Stomach (tissue), 9 donors: Measurements from ENCODE around the gene HS3ST1. TPM values are rescaled to one million over a fixed set of nuclear protein-coding genes. Genes with fewer than 3 reads are reported as not detected.
A peak's percentile ranks its signal among the peaks of the same experiment; 100 is the strongest.

ENCODE experiments used
- DNase-seq, 2 donors: peaks; one replicate each; pipeline versions ENCODE4 v3.0.0 to v3.0.0-alpha.2; 2013 to 2019
- H3K27ac ChIP-seq, 5 donors: fragments of 200-600 bp in 4 of 5; sonication (generic) in 4 of 5; one replicate each; pipeline ENCODE4 v1.5.1; 2013 to 2019; ENCODE audit warnings: mild to moderate bottlenecking in 1 of 5, moderate library complexity in 1 of 5
- H3K27me3 ChIP-seq, 3 donors: fragments of 200-600 bp; sonication (generic); one replicate each; pipeline ENCODE4 v1.5.1; 2017 to 2019; ENCODE audit warnings: mixed run types in 1 of 3
- H3K36me3 ChIP-seq, 4 donors: fragments of 200-600 bp; sonication (generic); 1 replicate in 3 of 4; 2 replicates in 1 of 4; pipeline ENCODE4 v1.5.1; 2016 to 2019
- H3K4me1 ChIP-seq, 4 donors: fragments of 200-600 bp; sonication (generic); one replicate each; pipeline ENCODE4 v1.5.1; 2016 to 2019
- H3K4me3 ChIP-seq, 4 donors: fragments of 200-600 bp; sonication (generic) in 3 of 4; one replicate each; pipeline ENCODE4 v1.5.1; 2016 to 2019; ENCODE audit warnings: mild to moderate bottlenecking in 1 of 4
- H3K9me3 ChIP-seq, 4 donors: fragments of 200-600 bp; sonication (generic); one replicate each; pipeline ENCODE4 v1.5.1; 2016 to 2019
- CTCF ChIP-seq, 7 experiments: fragments of 450-650 bp in 4 of 7; fragments of 200-600 bp in 3 of 7; sonication (generic) in 3 of 7; IDR thresholded peaks; one replicate each; pipeline ENCODE4 v1.5.1; 2016 to 2019; ENCODE audit warnings: antibody characterized with exemption in 7 of 7, control low read depth in 2 of 7, mild to moderate bottlenecking in 1 of 7
- EP300 ChIP-seq: sonication (generic); formaldehyde crosslinking; IDR thresholded peaks from one replicate; pipeline ENCODE4 v1.6.1; 2017; ENCODE audit warnings: antibody characterized with exemption
- POLR2A ChIP-seq, 4 donors: fragments of 450-650 bp; IDR thresholded peaks; one replicate each; pipeline ENCODE4 v1.6.1; 2016; ENCODE audit warnings: antibody characterized with exemption in 4 of 4, control low read depth in 2 of 4, mild to moderate bottlenecking in 1 of 4, moderate library complexity in 1 of 4
- POLR2AphosphoS5 ChIP-seq, 3 donors: sonication (generic); formaldehyde crosslinking; IDR thresholded peaks; one replicate each; pipeline ENCODE4 v1.6.1; 2016; ENCODE audit warnings: antibody characterized with exemption in 3 of 3
- WGBS, 5 donors: extraction: QIAGEN DNeasy Blood & Tissue Kit in 3 of 5; methylation state at CpG; one replicate each; pipeline versions ENCODE4 v1.1.5 to v1.1.7; 2013 to 2018; 5-methylcytosine and 5-hydroxymethylcytosine counted together
- intact Hi-C: fragments of 100-400 bp; cut with DNase I; formaldehyde crosslinking; loops from one replicate; pipeline ENCODE4 v1.15.1; 2023; ENCODE audit warnings: low total_unique reads
- polyA plus RNA-seq, 3 donors: library from polyadenylated mRNA; stranded (reverse); fragments of 200-250 nt; gene quantifications; one replicate each; pipeline ENCODE4 v1.2.3, GENCODE V29; 2013
- total RNA-seq, 5 donors: library from RNA; depleted of rRNA; stranded (reverse); fragments of >200 nt; gene quantifications; one replicate each; pipeline versions ENCODE4 v1.1.0 to v1.2.3, GENCODE V29; 2014 to 2016
- donor health status: healthy with polysubstance abuse.
- donor health status: Bipolar disorder and iron deficiency.
- donor health status: healthy.

The HS3ST1 gene
- total and polyA plus RNA-seq, 8 donors, result 0.58 to 123 (median 4.1) TPM; not detected in 1

GRCh38 chr4:11376571-11376970 lies 52.1 kb downstream of the HS3ST1 start:
- TF ChIP-seq POLR2A (IDR thresholded peaks at IDR 0.05), result no peak
- TF ChIP-seq POLR2AphosphoS5 (IDR thresholded peaks at IDR 0.05), result no peak
- no peak overlapping the region for H3K27ac ChIP-seq
- no peak overlapping the region for H3K4me3 ChIP-seq
- H3K4me1 ChIP-seq, result no peaks in the 10 kb centered on the region
- H3K9me3 ChIP-seq, result no peaks in the 10 kb centered on the region
- no peaks in the 10 kb centered on the region for H3K36me3 ChIP-seq
- intact Hi-C loops, result no loop called here
- DNase-seq, result no peak
- H3K27me3 ChIP-seq, result no peaks in the 10 kb centered on the region
- 57 to 71% (median 68%) methylated on average over 4 of the region's 4 CpGs for WGBS, 5 donors

GRCh38 chr4:11376146-11376545 lies 52.5 kb downstream of the HS3ST1 start:
- H3K4me3 ChIP-seq, result no peak overlapping the region
- H3K27me3 ChIP-seq, result no peaks in the 10 kb centered on the region
- TF ChIP-seq CTCF (IDR thresholded peaks at IDR 0.05), result no peak
- TF ChIP-seq POLR2AphosphoS5 (IDR thresholded peaks at IDR 0.05), result no peak
- no peak for TF ChIP-seq POLR2A (IDR thresholded peaks at IDR 0.05)
- TF ChIP-seq EP300, result no peak
- no peaks in the 10 kb centered on the region for H3K9me3 ChIP-seq
- intact Hi-C loops, result no loop called here
- H3K36me3 ChIP-seq, result no peaks in the 10 kb centered on the region
- no peak overlapping the region for H3K27ac ChIP-seq
- no peak for DNase-seq
- WGBS, 5 donors, result 68 to 76% (median 72%) methylated on average over 7 of the region's 7 CpGs
- no peaks in the 10 kb centered on the region for H3K4me1 ChIP-seq

GRCh38 chr4:11368701-11369115 lies 60.0 kb downstream of the HS3ST1 start:
- Histone ChIP-seq H3K4me3 (no peak overlapping the region), H3K9me3 (peaks cover 0 to 13% (median 5%) of the 10 kb centered on the region in 4 donors), H3K4me1 (peaks cover 0 to 13% (median 0%) of the 10 kb centered on the region in 4 donors), H3K27ac (no peak overlapping the region), H3K36me3 (no peaks in the 10 kb centered on the region), H3K27me3 (peaks cover 0 to 18% (median 3%) of the 10 kb centered on the region in 3 donors)
- TF ChIP-seq CTCF (IDR thresholded peaks at IDR 0.05), result no peak
- TF ChIP-seq POLR2AphosphoS5 (IDR thresholded peaks at IDR 0.05), result no peak
- no peak for TF ChIP-seq POLR2A (IDR thresholded peaks at IDR 0.05)
- no peak for TF ChIP-seq EP300
- peak in 1 of 2 donors; percentile 24 for DNase-seq
- 23 to 31% (median 28%) methylated on average over 20 to 53 of the region's 53 CpGs for WGBS, 5 donors
- intact Hi-C loops, result no loop called here

- H3K27ac ChIP-seq, result no peak overlapping the region
Measured at GRCh38 chr4:11367371-11367770, 61.3 kb downstream of the HS3ST1 start.

More at GRCh38 chr4:11367371-11367770, 61.3 kb downstream of the HS3ST1 start:
- H3K36me3 ChIP-seq, result no peaks in the 10 kb centered on the region
- peak; percentile 59 to 82 for DNase-seq
- 41 to 49% (median 48%) methylated on average over 4 of the region's 4 CpGs for WGBS, 5 donors
- H3K27me3 ChIP-seq, result peaks cover 0 to 18% (median 3%) of the 10 kb centered on the region in 3 donors
- intact Hi-C loops, result no loop called here
- H3K9me3 ChIP-seq, result peaks cover 0 to 13% (median 5%) of the 10 kb centered on the region in 4 donors
- TF ChIP-seq EP300, result no peak
- TF ChIP-seq CTCF (IDR thresholded peaks at IDR 0.05), result no peak
- no peak for TF ChIP-seq POLR2A (IDR thresholded peaks at IDR 0.05)
- no peak for TF ChIP-seq POLR2AphosphoS5 (IDR thresholded peaks at IDR 0.05)
- peaks cover 0 to 13% (median 0%) of the 10 kb centered on the region in 4 donors for H3K4me1 ChIP-seq
- no peak overlapping the region for H3K4me3 ChIP-seq
